GM21367 (cell line): ENCODE data around the gene TAF11L9.
"Not testable (repeated sequence)": the region's sequence is repeated elsewhere in the genome, so short reads cannot be mapped to it uniquely, and the experiment has no call there.

Experiments used
- ATAC-seq: cut with Tn5 transposase; IDR thresholded peaks from one replicate; pipeline ENCODE4 v1.9.1; 2021; ENCODE audit not compliant: unreplicated experiment

Gene TAF11L9

GRCh38 chr5:17594255-17594654, at the start of gene TAF11L9:
Gene TAF11L9, minus strand, starts transcription at chr5:17594394.
- ATAC-seq = not testable (repeated sequence)

- ATAC-seq = no peak
Observed at GRCh38 chr5:17634160-17634559, 40.0 kb upstream of the TAF11L9 start, which contains the start of gene TAF11L14. Gene TAF11L14, plus strand, starts transcription at chr5:17634460.

GRCh38 chr5:17631788-17632187, 37.6 kb upstream of the TAF11L9 start, which contains the start of gene TAF11L13:
Gene TAF11L13, plus strand, starts transcription at chr5:17632088.
- ATAC-seq = not testable (repeated sequence)

- no peak for ATAC-seq
Observed at GRCh38 chr5:17625686-17626085, 31.5 kb upstream of the TAF11L9 start.

GRCh38 chr5:17620627-17621026, 26.4 kb upstream of the TAF11L9 start:
- no peak for ATAC-seq

GRCh38 chr5:17619354-17619753, 25.2 kb upstream of the TAF11L9 start:
- no peak for ATAC-seq

GRCh38 chr5:17614872-17615605, 20.8 kb upstream of the TAF11L9 start:
- ATAC-seq = no peak

- ATAC-seq = not testable (repeated sequence)
Observed at GRCh38 chr5:17610092-17610491, 15.9 kb upstream of the TAF11L9 start, which contains the start of gene TAF11L12. Gene TAF11L12, plus strand, starts transcription at chr5:17610392.

GRCh38 chr5:17607461-17607860, 13.3 kb upstream of the TAF11L9 start:
- ATAC-seq = not testable (repeated sequence)

GRCh38 chr5:17604951-17605350, 10.8 kb upstream of the TAF11L9 start:
- ATAC-seq = no peak

GRCh38 chr5:17603880-17604279, 9.7 kb upstream of the TAF11L9 start, which contains the start of gene TAF11L11:
Gene TAF11L11, plus strand, starts transcription at chr5:17604183.
- ATAC-seq = not testable (repeated sequence)

GRCh38 chr5:17597728-17598127, 3.5 kb upstream of the TAF11L9 start, which contains the start of gene TAF11L10:
Gene TAF11L10, minus strand, starts transcription at chr5:17597828.
- ATAC-seq = not testable (repeated sequence)

- not testable (repeated sequence) for ATAC-seq
Observed at GRCh38 chr5:17590860-17591259, 3.3 kb downstream of the TAF11L9 start, which contains the start of gene TAF11L8. Gene TAF11L8, minus strand, starts transcription at chr5:17590960.

- not testable (repeated sequence) for ATAC-seq
Observed at GRCh38 chr5:17585658-17586057, 8.5 kb downstream of the TAF11L9 start, which contains the start of gene TAF11L7. Gene TAF11L7, minus strand, starts transcription at chr5:17585758.
